K562 (cell line): ENCODE data around the gene MLH1. TPM values are rescaled to one million over a fixed set of nuclear protein-coding genes. Genes with fewer than 3 reads are reported as not detected.
A peak's percentile ranks its signal among the peaks of the same experiment; 100 is the strongest.

Experiments used
- HSF4 ChIP-seq: fragments of 250-450 bp; sonication (Bioruptor Pico); IDR thresholded peaks from 2 replicates; pipeline ENCODE4 v2.1.2; 2022; ENCODE audit warnings: mild to moderate bottlenecking, moderate library complexity, borderline replicate concordance
- MGA ChIP-seq: fragments of 450-650 bp; IDR thresholded peaks from 2 replicates; pipeline ENCODE4 v1.6.1; 2016; ENCODE audit warnings: mild to moderate bottlenecking, moderate library complexity
- POLR2B ChIP-seq: fragments of 450-650 bp; IDR thresholded peaks from 2 replicates; pipeline ENCODE4 v1.6.1; 2018; ENCODE audit warnings: low read depth; ENCODE audit not compliant: partially characterized antibody
- TOE1 ChIP-seq, 2 experiments: fragments of 450-650 bp in 1 of 2; sonication (generic) in 1 of 2; formaldehyde crosslinking in 1 of 2; IDR thresholded peaks; 2 replicates each; pipeline versions ENCODE4 v1.7.1 to v1.8.0; 2016 to 2022; ENCODE audit warnings: borderline replicate concordance in 2 of 2, mild to moderate bottlenecking in 2 of 2, antibody characterized with exemption in 1 of 2, inconsistent platforms in 1 of 2, low read depth in 1 of 2, missing genetic modification reagents in 1 of 2, moderate library complexity in 1 of 2
- YBX1 ChIP-seq: fragments of 450-650 bp; IDR thresholded peaks from 2 replicates; pipeline ENCODE4 v1.7.1; 2016; ENCODE audit warnings: mild to moderate bottlenecking
- ZC3H8 ChIP-seq: fragments of 450-650 bp; IDR thresholded peaks from 2 replicates; pipeline ENCODE4 v1.6.1; 2017
- ZNF175 ChIP-seq: fragments of 200-800 bp; sonication (Bioruptor generic); IDR thresholded peaks from 2 replicates; pipeline ENCODE4 v1.6.1; 2016; ENCODE audit warnings: low read depth, mild to moderate bottlenecking, missing genetic modification characterization, missing compliant biosample characterization
- ZNF407 ChIP-seq: fragments of 450-650 bp; IDR thresholded peaks from 2 replicates; pipeline ENCODE4 v1.6.1; 2016; ENCODE audit warnings: low read depth
- polyA plus RNA-seq, 8 experiments: library from polyadenylated mRNA; depleted of rRNA in 4 of 8; stranded (reverse) in 5 of 8; unstranded in 3 of 8; fragments of >200 nt; fragmentation: Nextera tagmentation in 2 of 8; fragmentation: Illumina TruSeq in 1 of 8; extraction: Ambion mirVana in 2 of 8; extraction: Trizol in 1 of 8; gene quantifications; 2 replicates each; pipeline versions ENCODE4 v1.2.1 to v1.2.3, GENCODE V29; 2011 to 2014; ENCODE audit warnings: inconsistent platforms in 1 of 8, missing spikeins in 1 of 8
- total RNA-seq, 7 experiments: library from RNA; depleted of rRNA in 6 of 7; stranded (reverse); fragments of >200 nt in 6 of 7; fragmentation: Illumina TruSeq in 2 of 7; extraction: Trizol in 2 of 7; gene quantifications; 2 replicates each; pipeline versions ENCODE4 v1.2.1 to v1.2.3, GENCODE V29; 2011 to 2021; ENCODE audit warnings: low replicate concordance in 1 of 7

MLH1 gene
- total and polyA plus RNA-seq, 9 of the 15 experiments (the other 6 are each of a cell fraction or from before 2014, with no cell fraction given) = 76.4 to 155 (median 117) TPM

- no peak for TF ChIP-seq MGA
- TF ChIP-seq ZNF407 = no peak
- TF ChIP-seq YBX1 = no peak
- no peak for TF ChIP-seq POLR2B
- TF ChIP-seq TOE1 (IDR thresholded peaks at IDR 0.05; ENCODE audit: borderline replicate concordance) = no peak
- TF ChIP-seq TOE1 (CRISPR knock-in tag; IDR thresholded peaks at IDR 0.05; ENCODE audit: borderline replicate concordance, low read depth) = no peak
- TF ChIP-seq HSF4 (CRISPR knock-in tag) = no peak
- no peak for TF ChIP-seq ZC3H8
- TF ChIP-seq ZNF175 = peak; percentile 11; the same call in 1 of the 2 replicates
Measured at GRCh38 chr3:36969085-36969484, 24.2 kb upstream of the MLH1 start (continued).
